Measurements from ENCODE around the gene SELPLG.
"Not testable (repeated sequence)": the region's sequence is repeated elsewhere in the genome, so short reads cannot be mapped to it uniquely, and the experiment has no call there.

SELPLG gene

DNA sequence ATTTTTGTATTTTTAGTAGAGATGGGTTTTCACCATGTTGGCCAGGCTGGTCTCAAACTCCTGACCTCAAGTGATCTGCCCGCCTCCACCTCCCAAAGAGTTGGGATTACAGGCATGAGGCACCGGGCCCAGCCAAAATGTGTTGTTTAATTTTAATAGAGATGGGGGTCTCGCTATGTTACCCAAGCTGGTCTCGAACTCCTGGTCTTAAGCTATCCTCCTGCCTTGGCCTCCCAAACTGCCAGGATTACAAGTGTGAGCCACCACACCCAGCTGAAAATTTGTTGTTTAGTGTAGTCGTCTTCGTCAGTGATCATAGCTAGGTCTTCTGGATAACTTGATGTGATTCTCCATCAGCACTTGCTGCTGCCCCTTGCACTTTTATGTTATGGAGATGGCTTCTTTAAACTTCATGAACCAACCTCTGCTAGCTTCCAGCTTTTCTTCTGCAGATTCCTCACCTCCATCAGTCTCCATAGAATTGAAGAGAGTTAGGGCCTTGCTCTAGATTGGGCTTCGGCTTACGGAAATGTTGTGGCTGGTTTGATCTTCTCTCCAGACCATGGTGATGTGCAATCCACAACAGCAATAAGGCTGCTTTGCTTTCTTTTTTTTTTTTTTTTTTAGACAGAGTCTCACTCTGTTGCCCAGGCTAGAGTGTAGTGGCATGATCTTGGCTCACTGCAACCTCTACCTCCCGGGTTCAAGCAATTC, 58.3 kb downstream of the SELPLG start:
- DNase-seq (ENCODE audit: low spot score) (no peak), FAIRE-seq (no peak)

DNA sequence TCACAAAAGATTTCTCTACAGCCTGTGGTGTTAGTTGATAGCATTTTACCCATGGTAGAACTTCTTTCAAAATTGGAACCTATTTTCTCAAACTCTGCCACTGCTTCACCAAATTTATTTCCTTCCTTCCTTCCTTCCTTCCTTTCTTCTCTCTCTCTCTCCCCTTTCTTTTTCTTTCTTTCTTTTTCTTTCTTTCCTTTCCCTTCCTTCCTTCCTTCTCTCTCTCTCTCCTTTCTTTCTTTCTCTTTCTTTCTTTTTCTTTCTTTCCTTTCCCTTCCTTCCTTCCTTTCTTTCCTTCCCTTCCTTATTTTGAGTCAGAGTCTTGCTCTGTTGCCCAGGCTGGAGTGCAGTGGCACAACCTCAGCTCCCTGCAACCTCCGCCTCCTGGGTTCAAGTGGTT, 59.4 kb downstream of the SELPLG start:
- DNase-seq (ENCODE audit: low spot score); FAIRE-seq: not testable (repeated sequence)

DNA sequence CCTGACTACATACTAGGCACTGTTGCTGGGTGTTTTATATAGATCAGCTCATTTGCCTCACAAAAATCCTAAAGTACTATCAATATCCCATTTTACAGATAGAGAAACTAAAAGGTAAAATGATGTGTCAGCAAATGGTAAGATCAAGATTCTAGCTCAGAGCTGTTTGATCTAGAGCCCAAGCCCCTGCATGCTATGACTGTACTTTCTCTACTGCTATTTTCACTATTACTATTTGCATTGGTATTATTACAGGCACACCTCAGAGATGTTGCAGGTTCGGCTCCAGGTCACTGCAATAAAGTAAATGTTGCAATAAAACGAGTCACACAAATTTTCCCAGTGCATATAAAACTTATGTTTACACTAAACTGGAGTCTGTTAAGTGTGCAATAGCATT, 60.4 kb downstream of the SELPLG start:
- FAIRE-seq (no peak), DNase-seq (ENCODE audit: low spot score) (no peak)

DNA sequence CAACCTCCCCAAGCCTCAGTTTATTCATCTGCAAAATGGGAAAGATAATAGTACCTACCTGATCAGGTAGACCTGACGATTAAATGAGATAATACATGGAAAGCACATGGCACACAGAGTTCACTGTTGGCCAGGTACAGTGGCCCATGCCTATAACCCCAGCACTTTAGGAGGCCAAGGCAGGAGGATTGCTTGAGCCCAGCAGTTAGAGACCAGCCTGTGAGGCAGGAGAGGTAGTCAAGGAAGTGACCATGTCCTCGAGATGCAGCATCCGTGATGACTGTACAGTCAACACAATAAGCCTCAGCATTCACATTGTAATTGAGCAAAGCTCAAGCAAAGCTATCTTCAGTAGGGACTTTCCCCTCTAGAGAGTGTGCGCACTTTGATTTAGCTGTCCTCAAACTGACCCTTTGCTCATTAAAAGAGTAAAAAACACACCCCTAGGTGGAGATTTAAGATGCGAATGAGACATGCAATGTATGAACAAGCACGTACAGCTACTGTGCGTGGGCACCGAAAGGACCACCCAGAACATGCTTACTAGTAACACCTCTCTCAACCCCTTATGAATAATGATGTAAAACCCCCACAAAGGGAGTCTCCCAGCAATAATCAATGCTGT, 61.4 kb downstream of the SELPLG start:
- no peak for DNase-seq (ENCODE audit: low spot score)
- no peak for FAIRE-seq
